ENCODE measurements around the gene C2CD5.

Gene C2CD5

DNA sequence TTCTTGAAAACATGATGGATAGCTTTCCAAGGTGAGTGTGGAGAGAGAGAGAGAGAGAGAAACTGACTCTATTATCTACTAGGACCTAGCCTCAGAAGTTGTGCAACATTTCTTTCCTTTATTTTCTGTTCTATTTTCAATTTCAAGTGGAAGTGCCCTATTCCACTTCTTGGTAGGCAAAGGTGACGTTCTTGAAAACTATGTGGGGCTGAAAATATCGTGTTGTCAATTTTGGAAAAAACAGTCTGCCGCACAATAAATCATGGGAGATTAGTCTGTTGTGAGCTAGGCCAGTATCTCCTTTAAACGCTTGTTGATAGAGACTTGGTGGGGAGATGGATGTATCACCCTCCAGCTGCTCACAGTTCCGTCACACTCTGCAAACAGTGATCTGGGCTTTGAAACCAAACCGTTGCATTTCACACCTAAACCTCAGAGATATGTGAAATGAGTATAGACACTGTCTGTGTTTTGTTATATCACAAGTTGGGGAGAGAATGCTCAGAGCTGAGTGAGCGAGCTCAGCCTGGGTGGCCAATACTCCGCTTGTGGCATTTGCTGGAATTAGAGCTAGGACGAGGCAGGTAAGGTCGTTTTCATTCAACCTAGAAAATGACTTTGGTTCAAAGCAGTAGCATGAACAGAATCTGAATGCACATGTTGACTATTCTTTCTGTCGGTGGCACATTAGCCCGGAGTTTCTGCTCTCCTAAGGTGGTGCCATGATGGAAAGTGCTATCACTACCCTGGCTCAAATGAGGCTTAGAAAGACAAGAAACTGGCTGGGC lies 134.8 kb downstream of the C2CD5 start:
- H3K9me3 ChIP-seq (replicated peaks; ENCODE audit: insufficient read depth, low read length): no peaks in the 10 kb centered on the region
- H3K4me3 ChIP-seq (ENCODE audit: low read length): no peak overlapping the region
- no peak for TF ChIP-seq EZH2phosphoT487 (IDR thresholded peaks at IDR 0.05; ENCODE audit: low read length)
- TF ChIP-seq, protein P1, sequence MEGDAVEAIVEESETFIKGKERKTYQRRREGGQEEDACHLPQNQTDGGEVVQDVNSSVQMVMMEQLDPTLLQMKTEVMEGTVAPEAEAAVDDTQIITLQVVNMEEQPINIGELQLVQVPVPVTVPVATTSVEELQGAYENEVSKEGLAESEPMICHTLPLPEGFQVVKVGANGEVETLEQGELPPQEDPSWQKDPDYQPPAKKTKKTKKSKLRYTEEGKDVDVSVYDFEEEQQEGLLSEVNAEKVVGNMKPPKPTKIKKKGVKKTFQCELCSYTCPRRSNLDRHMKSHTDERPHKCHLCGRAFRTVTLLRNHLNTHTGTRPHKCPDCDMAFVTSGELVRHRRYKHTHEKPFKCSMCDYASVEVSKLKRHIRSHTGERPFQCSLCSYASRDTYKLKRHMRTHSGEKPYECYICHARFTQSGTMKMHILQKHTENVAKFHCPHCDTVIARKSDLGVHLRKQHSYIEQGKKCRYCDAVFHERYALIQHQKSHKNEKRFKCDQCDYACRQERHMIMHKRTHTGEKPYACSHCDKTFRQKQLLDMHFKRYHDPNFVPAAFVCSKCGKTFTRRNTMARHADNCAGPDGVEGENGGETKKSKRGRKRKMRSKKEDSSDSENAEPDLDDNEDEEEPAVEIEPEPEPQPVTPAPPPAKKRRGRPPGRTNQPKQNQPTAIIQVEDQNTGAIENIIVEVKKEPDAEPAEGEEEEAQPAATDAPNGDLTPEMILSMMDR (IDR thresholded peaks at IDR 0.05; ENCODE audit: low read length): no peak
- TF ChIP-seq EZH2 (optimal IDR thresholded peaks at IDR 0.05; ENCODE audit: low read depth, low read length): no peak
- H3K9me2 ChIP-seq (replicated peaks; ENCODE audit: insufficient read depth, low read length): no peaks in the 10 kb centered on the region
- no peaks in the 10 kb centered on the region for H3K4me1 ChIP-seq (ENCODE audit: low read length)
- no peaks in the 10 kb centered on the region for H3F3A ChIP-seq (ENCODE audit: insufficient read depth, low read length)
- no peak overlapping the region for H3K27ac ChIP-seq (ENCODE audit: low read length)
- no peaks in the 10 kb centered on the region for H4K20me1 ChIP-seq (ENCODE audit: insufficient read depth, low read length)
- H2AFZ ChIP-seq (ENCODE audit: low read length): no peak overlapping the region
- H3K79me2 ChIP-seq (ENCODE audit: low read length): no peaks in the 10 kb centered on the region
- H3K36me3 ChIP-seq (replicated peaks; ENCODE audit: insufficient read depth, low read length): no peaks in the 10 kb centered on the region
- no peak for DNase-seq
- no peaks in the 10 kb centered on the region for H3K27me3 ChIP-seq (replicated peaks; ENCODE audit: insufficient read depth, low read length)
- H3K9ac ChIP-seq (ENCODE audit: low read length): no peak overlapping the region
- no peak overlapping the region for H3K4me2 ChIP-seq (ENCODE audit: low read depth, low read length)

DNA sequence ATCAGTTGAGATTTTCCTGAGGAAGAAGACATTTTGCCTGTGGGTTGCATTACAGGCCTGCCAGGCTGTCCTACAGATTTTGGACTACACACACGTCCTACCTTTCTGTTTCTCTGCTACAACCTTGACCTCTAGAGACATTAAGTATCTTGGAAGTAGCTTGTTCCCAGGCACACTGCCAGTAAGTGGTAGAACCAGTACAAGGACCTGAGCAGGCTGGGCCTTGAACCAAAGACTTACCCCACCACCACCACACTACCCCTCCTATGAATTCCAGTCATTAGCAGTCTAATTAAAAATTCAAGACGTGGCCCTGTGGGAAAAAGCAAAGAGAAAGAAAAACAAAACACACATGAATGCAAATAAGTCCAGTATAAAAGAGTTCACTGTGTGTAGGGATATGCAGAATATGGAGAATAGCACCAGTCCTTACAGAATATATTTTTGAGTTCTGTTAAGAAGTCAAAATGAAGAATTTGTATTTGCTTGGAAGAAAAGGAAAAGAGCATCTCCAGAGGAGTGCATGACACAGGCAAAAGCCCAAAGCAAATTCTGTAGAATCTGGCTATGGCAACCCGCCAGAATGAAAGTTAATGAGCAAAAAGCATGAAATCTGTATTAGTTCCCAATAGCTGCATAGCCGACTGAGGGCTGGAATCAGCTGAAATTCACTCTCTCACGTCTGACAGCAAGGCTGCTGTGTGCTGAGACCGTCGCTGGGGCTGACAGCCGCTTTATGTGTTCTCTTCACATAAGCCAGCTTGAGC lies 135.5 kb downstream of the C2CD5 start:
- H3K4me1 ChIP-seq (ENCODE audit: low read length): no peaks in the 10 kb centered on the region
- H3F3A ChIP-seq (ENCODE audit: insufficient read depth, low read length): no peaks in the 10 kb centered on the region
- no peaks in the 10 kb centered on the region for H3K36me3 ChIP-seq (replicated peaks; ENCODE audit: insufficient read depth, low read length)
- no peaks in the 10 kb centered on the region for H3K9me3 ChIP-seq (replicated peaks; ENCODE audit: insufficient read depth, low read length)
- H3K9me2 ChIP-seq (replicated peaks; ENCODE audit: insufficient read depth, low read length): no peaks in the 10 kb centered on the region
- no peaks in the 10 kb centered on the region for H3K27me3 ChIP-seq (replicated peaks; ENCODE audit: insufficient read depth, low read length)
- DNase-seq: no peak
- H2AFZ ChIP-seq (ENCODE audit: low read length): no peak overlapping the region
- H3K4me2 ChIP-seq (ENCODE audit: low read depth, low read length): no peak overlapping the region
- H3K9ac ChIP-seq (ENCODE audit: low read length): no peak overlapping the region
- no peaks in the 10 kb centered on the region for H4K20me1 ChIP-seq (ENCODE audit: insufficient read depth, low read length)
- H3K79me2 ChIP-seq (ENCODE audit: low read length): no peaks in the 10 kb centered on the region
- no peak for TF ChIP-seq EZH2phosphoT487 (IDR thresholded peaks at IDR 0.05; ENCODE audit: low read length)
- TF ChIP-seq, protein P1 (IDR thresholded peaks at IDR 0.05; ENCODE audit: low read length): no peak
- TF ChIP-seq EZH2 (optimal IDR thresholded peaks at IDR 0.05; ENCODE audit: low read depth, low read length): no peak
- H3K4me3 ChIP-seq (ENCODE audit: low read length): no peak overlapping the region
- H3K27ac ChIP-seq (ENCODE audit: low read length): no peak overlapping the region

DNA sequence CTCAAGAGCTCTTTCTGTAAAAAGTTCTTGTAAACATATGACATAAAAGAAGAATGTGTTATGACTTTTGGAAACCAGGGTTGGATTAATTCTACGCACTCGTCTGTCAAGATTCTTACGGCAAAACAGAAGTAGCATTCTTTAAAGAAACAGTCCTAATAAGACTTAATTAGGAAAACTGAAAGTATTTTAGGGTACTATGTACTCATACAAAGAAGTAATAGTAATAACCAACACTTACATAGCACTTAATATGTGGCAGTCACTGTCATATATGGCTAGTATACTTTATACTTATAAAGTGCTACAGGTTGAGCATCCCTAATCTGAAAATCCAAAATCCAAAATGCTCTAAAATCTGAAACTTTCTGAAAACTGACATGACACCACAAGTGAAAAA lies 136.9 kb downstream of the C2CD5 start:
- Histone ChIP-seq H3K36me3 (replicated peaks; ENCODE audit: insufficient read depth, low read length) (no peaks in the 10 kb centered on the region), H3K27me3 (replicated peaks; ENCODE audit: insufficient read depth, low read length) (no peaks in the 10 kb centered on the region), H3K9me3 (replicated peaks; ENCODE audit: insufficient read depth, low read length) (no peaks in the 10 kb centered on the region), H3K4me2 (ENCODE audit: low read depth, low read length) (no peak overlapping the region), H3K9ac (ENCODE audit: low read length) (no peak overlapping the region), H3K27ac (ENCODE audit: low read length) (no peak overlapping the region), H2AFZ (ENCODE audit: low read length) (no peak overlapping the region), H4K20me1 (ENCODE audit: insufficient read depth, low read length) (no peaks in the 10 kb centered on the region), H3K79me2 (ENCODE audit: low read length) (no peaks in the 10 kb centered on the region), H3K4me3 (ENCODE audit: low read length) (no peak overlapping the region), H3K4me1 (ENCODE audit: low read length) (no peaks in the 10 kb centered on the region), H3F3A (ENCODE audit: insufficient read depth, low read length) (no peaks in the 10 kb centered on the region), H3K9me2 (replicated peaks; ENCODE audit: insufficient read depth, low read length) (no peaks in the 10 kb centered on the region)
- DNase-seq: no peak
- no peak for TF ChIP-seq EZH2 (optimal IDR thresholded peaks at IDR 0.05; ENCODE audit: low read depth, low read length)
- TF ChIP-seq, protein P1 (IDR thresholded peaks at IDR 0.05; ENCODE audit: low read length): no peak
- no peak for TF ChIP-seq EZH2phosphoT487 (IDR thresholded peaks at IDR 0.05; ENCODE audit: low read length)
